OCI-LY7 (cell line): Measurements from ENCODE around the gene IRF7. TPM values are rescaled to one million over a fixed set of nuclear protein-coding genes. Genes with fewer than 3 reads are reported as not detected.
A peak's percentile ranks its signal among the peaks of the same experiment; 100 is the strongest.

ENCODE experiments used
- BruUV-seq: library from RNA; stranded (reverse); fragments of 400-500 nt; replicated peaks from 2 replicates; lab custom pipeline; 2021; lab: Mats Ljungman, UMichigan
- CTCF ChIA-PET: fragments of 300-600 bp; sonication (Branson Sonifier 250); formaldehyde crosslinking; loops from one replicate; lab custom pipeline; 2022; ENCODE audit warnings: antibody characterized with exemption; ENCODE audit not compliant: unreplicated experiment; lab: Charles Lee
- POLR2A ChIA-PET: fragments of 300-600 bp; sonication (Branson Sonifier 250); formaldehyde crosslinking; loops from one replicate; lab custom pipeline; 2022; ENCODE audit warnings: antibody characterized with exemption; lab: Charles Lee
- DNase-seq: peaks from one replicate; pipeline ENCODE4 v3.0.0-alpha.2; 2015; ENCODE audit warnings: low spot score
- H2AFZ ChIP-seq: fragments of 200-600 bp; sonication (generic), shearing (Covaris generic); 2 replicates; pipeline ENCODE4 v1.6.1; 2014; ENCODE audit warnings: mild to moderate bottlenecking, antibody characterized with exemption, low read length, moderate library complexity
- H3K27ac ChIP-seq: fragments of 200-600 bp; sonication (generic); 2 replicates; pipeline ENCODE4 v1.5.1; 2014; ENCODE audit warnings: mixed run types, low read depth, mild to moderate bottlenecking, moderate library complexity, low read length, inconsistent platforms; ENCODE audit not compliant: poor library complexity, severe bottlenecking
- H3K36me3 ChIP-seq: fragments of 200-600 bp; sonication (generic); 2 replicates; pipeline ENCODE4 v1.6.1; 2014; ENCODE audit warnings: mild to moderate bottlenecking, antibody characterized with exemption, low read length, moderate library complexity, mixed read lengths; ENCODE audit not compliant: insufficient read depth
- H3K4me1 ChIP-seq: fragments of 200-600 bp; sonication (generic); 2 replicates; pipeline ENCODE4 v1.5.1; 2014; ENCODE audit warnings: mild to moderate bottlenecking, low read length; ENCODE audit not compliant: insufficient read depth, poor library complexity, severe bottlenecking
- H3K4me2 ChIP-seq: fragments of 200-600 bp; sonication (generic); 2 replicates; pipeline ENCODE4 v1.6.1; 2014; ENCODE audit warnings: mild to moderate bottlenecking, low read length
- H3K4me3 ChIP-seq: fragments of 200-600 bp; sonication (generic); 2 replicates; pipeline ENCODE4 v1.5.1; 2014; ENCODE audit warnings: mild to moderate bottlenecking, low read depth, low read length; ENCODE audit not compliant: poor library complexity, severe bottlenecking
- H3K79me2 ChIP-seq: fragments of 200-600 bp; sonication (generic); 2 replicates; pipeline ENCODE4 v1.6.1; 2016; ENCODE audit warnings: low read depth, mild to moderate bottlenecking, low read length, moderate library complexity, mixed read lengths; ENCODE audit not compliant: insufficient read depth
- H3K9me2 ChIP-seq: fragments of 200-600 bp; sonication (generic); 2 replicates; pipeline ENCODE4 v1.6.1; 2016; ENCODE audit warnings: mild to moderate bottlenecking, low read length, mixed read lengths; ENCODE audit not compliant: insufficient read depth
- H3K9me3 ChIP-seq: fragments of 200-600 bp; sonication (generic); 2 replicates; pipeline ENCODE4 v1.6.1; 2014; ENCODE audit warnings: mild to moderate bottlenecking, mixed run types, low read length, mixed read lengths
- H4K20me1 ChIP-seq: fragments of 200-600 bp; sonication (generic); 2 replicates; pipeline ENCODE4 v1.6.1; 2014; ENCODE audit warnings: mild to moderate bottlenecking, antibody characterized with exemption, low read length, moderate library complexity, mixed read lengths; ENCODE audit not compliant: insufficient read depth
- CTCF ChIP-seq: fragments of 200-600 bp; sonication (generic); conservative IDR thresholded peaks from 2 replicates; pipeline ENCODE4 v1.5.1; 2014; ENCODE audit warnings: mild to moderate bottlenecking, antibody characterized with exemption, low read length, moderate library complexity, mixed read lengths
- EZH2phosphoT487 ChIP-seq: fragments of 200-600 bp; sonication (generic); IDR thresholded peaks from 2 replicates; pipeline ENCODE4 v1.6.1; 2018; ENCODE audit warnings: low read depth, borderline replicate concordance, mild to moderate bottlenecking, mixed run types, antibody characterized with exemption, low read length, moderate library complexity, mixed read lengths
- intact Hi-C: fragments of 100-400 bp; cut with micrococcal nuclease; formaldehyde crosslinking; loops from one replicate; pipeline ENCODE4 v1.10.0; 2022; ENCODE audit not compliant: unreplicated experiment
- total RNA-seq, 2 experiments: library from RNA; depleted of rRNA in 1 of 2; stranded (reverse); fragments of >200 nt in 1 of 2; shearing (Covaris generic) in 1 of 2; gene quantifications; 2 replicates each; pipeline ENCODE4 v1.2.3, GENCODE V29; 2014 to 2022

Gene IRF7
- total RNA-seq, 2 experiments from 2014 or later, result 15.8 to 18.7 TPM

- Histone ChIP-seq H3K27ac (peak overlapping the region; percentile 22), H3K4me3 (peak overlapping the region; percentile 100), H3K4me1 (peaks cover 38% of the 10 kb centered on the region), H3K79me2 (peaks cover 53% of the 10 kb centered on the region), H3K4me2 (peak overlapping the region; percentile 95), H4K20me1 (peaks cover 29% of the 10 kb centered on the region), H3K9me3 (no peaks in the 10 kb centered on the region), H3K36me3 (peaks cover 27% of the 10 kb centered on the region), H2AFZ (no peak overlapping the region), H3K9me2 (no peaks in the 10 kb centered on the region)
- CTCF ChIA-PET, result no interaction called here
- TF ChIP-seq EZH2phosphoT487, result no peak
- POLR2A ChIA-PET, result no interaction called here
- TSS peak; percentile 64 for BruUV-seq
- no peak for DNase-seq
- intact Hi-C loops, result loop anchor here (5.0 kb wide), 2 partner anchors 40 to 230 kb away; partner anchors contain the start of genes IRF7, PIDD1 and RPLP2
These were observed 38.7 kb downstream of the IRF7 start for GRCh38 chr11:576811-577610.

- TF ChIP-seq CTCF, result no peak
- H3K27ac ChIP-seq, result peak within 1 kb of the TSS; percentile 70
These were observed 39.6 kb downstream of the IRF7 start, which contains the start of gene PHRF1 for GRCh38 chr11:575996-576768. TSS of gene PHRF1 (plus strand) at chr11:576470. CDS start at chr11:581513, 5,043 bp downstream.

More at GRCh38 chr11:575996-576768, 39.6 kb downstream of the IRF7 start, which contains the start of gene PHRF1:
- Histone ChIP-seq H3K9me3 (no peaks in the 10 kb centered on the region), H3K79me2 (peaks cover 44% of the 10 kb centered on the region), H3K4me2 (peak within 1 kb of the TSS; percentile 95), H3K9me2 (no peaks in the 10 kb centered on the region), H4K20me1 (peaks cover 29% of the 10 kb centered on the region), H3K4me1 (peaks cover 38% of the 10 kb centered on the region), H3K36me3 (peaks cover 18% of the 10 kb centered on the region), H2AFZ (peak within 1 kb of the TSS; percentile 27), H3K4me3 (peak within 1 kb of the TSS; percentile 100)
- no TSS peak for BruUV-seq
- intact Hi-C loops, result loop anchor here (5.0 kb wide), 2 partner anchors 41 to 231 kb away; partner anchors contain the start of genes IRF7, PIDD1 and RPLP2
- ChIA-PET CTCF (no interaction called here), POLR2A (interaction anchor here (0.6 to 1.4 kb wide), 6 partner anchors 14 to 221 kb away, joined by 3 to 5 read pairs (median 3); no protein-coding TSS in a partner anchor)
- peak; percentile 95 for DNase-seq
